H9 (cell line): Measurements from ENCODE around the gene SPECC1L. TPM values are rescaled to one million over a fixed set of nuclear protein-coding genes. Genes with fewer than 3 reads are reported as not detected.

Experiments used
- DNase-seq: peaks from one replicate; pipeline ENCODE4 v3.0.0-alpha.2; 2017
- H2AFZ ChIP-seq: one replicate; pipeline ENCODE4 v1.6.1; 2013; ENCODE audit warnings: mild to moderate bottlenecking, low read length, control low read depth, moderate library complexity
- H2AK5ac ChIP-seq: 2 replicates; pipeline ENCODE4 v1.6.1; 2013; ENCODE audit warnings: low read length, control low read depth, mixed read lengths; ENCODE audit not compliant: insufficient read length
- H2BK120ac ChIP-seq: one replicate; pipeline ENCODE4 v1.6.1; 2013; ENCODE audit warnings: low read depth, mild to moderate bottlenecking, low read length, control low read depth, inconsistent platforms; ENCODE audit not compliant: poor library complexity, severe bottlenecking
- H2BK12ac ChIP-seq: 2 replicates; pipeline ENCODE4 v1.6.1; 2013; ENCODE audit warnings: low read length, control low read depth, mixed read lengths, low read depth; ENCODE audit not compliant: insufficient read length
- H2BK15ac ChIP-seq: 2 replicates; pipeline ENCODE4 v1.6.1; 2013; ENCODE audit warnings: low read depth, low read length, control low read depth
- H2BK20ac ChIP-seq: one replicate; pipeline ENCODE4 v1.6.1; 2013; ENCODE audit warnings: low read depth, mild to moderate bottlenecking, low read length, control low read depth, inconsistent platforms; ENCODE audit not compliant: poor library complexity, severe bottlenecking
- H2BK5ac ChIP-seq: 2 replicates; pipeline ENCODE4 v1.6.1; 2013; ENCODE audit warnings: low read length, control low read depth, mixed read lengths; ENCODE audit not compliant: insufficient read length
- H3K14ac ChIP-seq: 2 replicates; pipeline ENCODE4 v1.6.1; 2013; ENCODE audit warnings: low read length, control low read depth; ENCODE audit not compliant: insufficient read depth
- H3K18ac ChIP-seq: 2 replicates; pipeline ENCODE4 v1.6.1; 2013; ENCODE audit warnings: low read depth, mild to moderate bottlenecking, mixed read lengths, low read length, control low read depth; ENCODE audit not compliant: insufficient read length
- H3K23ac ChIP-seq: 2 replicates; pipeline ENCODE4 v1.6.1; 2013; ENCODE audit warnings: low read length, control low read depth, mixed read lengths, low read depth; ENCODE audit not compliant: insufficient read length
- H3K23me2 ChIP-seq: 2 replicates; pipeline ENCODE4 v1.6.1; 2013; ENCODE audit warnings: low read depth, mild to moderate bottlenecking, mixed read lengths, low read length, control low read depth; ENCODE audit not compliant: insufficient read length, poor library complexity, severe bottlenecking
- H3K27ac ChIP-seq: 2 replicates; pipeline ENCODE4 v1.5.1; 2013; ENCODE audit warnings: low read length, control low read depth, mixed read lengths, low read depth; ENCODE audit not compliant: insufficient read length
- H3K27me3 ChIP-seq: 2 replicates; pipeline ENCODE4 v1.6.1; 2013; ENCODE audit warnings: low read length, control low read depth, inconsistent platforms; ENCODE audit not compliant: insufficient read depth
- H3K4ac ChIP-seq: 2 replicates; pipeline ENCODE4 v1.6.1; 2013; ENCODE audit warnings: low read depth, mild to moderate bottlenecking, control low read depth, inconsistent platforms, low read length, moderate library complexity
- H3K4me1 ChIP-seq: 2 replicates; pipeline ENCODE4 v1.6.1; 2013; ENCODE audit warnings: low read length, control low read depth, inconsistent platforms; ENCODE audit not compliant: insufficient read depth
- H3K4me2 ChIP-seq: 2 replicates; pipeline ENCODE4 v1.6.1; 2013; ENCODE audit warnings: low read length, control low read depth, mixed read lengths; ENCODE audit not compliant: insufficient read length, insufficient read depth
- H3K56ac ChIP-seq: 2 replicates; pipeline ENCODE4 v1.6.1; 2013; ENCODE audit warnings: low read depth, mild to moderate bottlenecking, mixed read lengths, low read length, control low read depth; ENCODE audit not compliant: insufficient read length
- H3K79me1 ChIP-seq: 2 replicates; pipeline ENCODE4 v1.6.1; 2013; ENCODE audit warnings: low read depth, mild to moderate bottlenecking, moderate library complexity, low read length, control low read depth, inconsistent platforms; ENCODE audit not compliant: insufficient read depth, poor library complexity, severe bottlenecking
- H3K79me2 ChIP-seq: 2 replicates; pipeline ENCODE4 v1.6.1; 2013; ENCODE audit warnings: low read length, control low read depth, inconsistent platforms; ENCODE audit not compliant: insufficient read depth
- H3K9ac ChIP-seq: 2 replicates; pipeline ENCODE4 v1.6.1; 2013; ENCODE audit warnings: low read length, control low read depth, mixed read lengths; ENCODE audit not compliant: insufficient read length; ENCODE audit errors: extremely low read depth
- H3K9me3 ChIP-seq: one replicate; pipeline ENCODE4 v1.6.1; 2013; ENCODE audit warnings: low read depth, low read length, inconsistent platforms; ENCODE audit not compliant: control insufficient read depth
- H3T11ph ChIP-seq: one replicate; pipeline ENCODE4 v1.6.1; 2013; ENCODE audit warnings: mild to moderate bottlenecking, low read length, control low read depth, inconsistent platforms
- H4K20me1 ChIP-seq: one replicate; pipeline ENCODE4 v1.6.1; 2013; ENCODE audit not compliant: control insufficient read depth, insufficient read length, insufficient read depth
- H4K5ac ChIP-seq: 2 replicates; pipeline ENCODE4 v1.6.1; 2013; ENCODE audit warnings: low read depth, mild to moderate bottlenecking, mixed read lengths, low read length, control low read depth; ENCODE audit not compliant: insufficient read length
- H4K8ac ChIP-seq: replicated peaks from 2 replicates; pipeline ENCODE4 v1.6.1; 2013; ENCODE audit warnings: low read length, control low read depth, mixed read lengths, low read depth; ENCODE audit not compliant: insufficient read length
- H4K91ac ChIP-seq: 2 replicates; pipeline ENCODE4 v1.6.1; 2013; ENCODE audit warnings: low read depth, mild to moderate bottlenecking, moderate library complexity, mixed read lengths, low read length, control low read depth; ENCODE audit not compliant: insufficient read length
- H3K27ac Mint-ChIP-seq, 3 experiments: 2 replicates in 2 of 3; 3 replicates in 1 of 3; pipeline ENCODE4 v1.8.0; 2020 to 2021; ENCODE audit warnings: mixed read lengths in 3 of 3, mild to moderate bottlenecking in 1 of 3, moderate library complexity in 1 of 3
- H3K27me3 Mint-ChIP-seq: 2 replicates; pipeline ENCODE4 v1.8.0; 2021; ENCODE audit warnings: low read depth, mild to moderate bottlenecking, moderate library complexity, mixed read lengths
- H3K36me3 Mint-ChIP-seq, 3 experiments: 2 replicates in 2 of 3; 3 replicates in 1 of 3; pipeline ENCODE4 v1.8.0; 2020 to 2021; ENCODE audit warnings: low read depth in 3 of 3, mixed read lengths in 3 of 3; ENCODE audit not compliant: insufficient read depth in 1 of 3
- H3K4me1 Mint-ChIP-seq, 2 experiments: 2 replicates each; pipeline ENCODE4 v1.8.0; 2020; ENCODE audit warnings: mixed read lengths in 2 of 2
- H3K4me3 Mint-ChIP-seq, 2 experiments: 2 replicates in 1 of 2; 3 replicates in 1 of 2; pipeline ENCODE4 v1.8.0; 2020 to 2021; ENCODE audit warnings: mild to moderate bottlenecking in 2 of 2, mixed read lengths in 2 of 2, moderate library complexity in 1 of 2
- H3K9me3 Mint-ChIP-seq, 2 experiments: 2 replicates in 1 of 2; 3 replicates in 1 of 2; pipeline ENCODE4 v1.8.0; 2020; ENCODE audit warnings: mild to moderate bottlenecking in 2 of 2, mixed read lengths in 2 of 2, moderate library complexity in 1 of 2
- CTCF ChIP-seq: fragments of 200-600 bp; sonication (generic); conservative IDR thresholded peaks from 3 replicates; pipeline ENCODE4 v1.8.0; 2021; ENCODE audit warnings: antibody characterized with exemption, mild to moderate bottlenecking
- WGBS: extraction: QIAGEN DNeasy Blood & Tissue Kit; methylation state at CpG from one replicate; pipeline ENCODE4 v1.1.7; 2013; ENCODE audit warnings: missing lambda C conversion rate, low lambda C conversion rate, mixed read lengths; ENCODE audit not compliant: insufficient read length; ENCODE audit errors: extremely low coverage; 5-methylcytosine and 5-hydroxymethylcytosine counted together
- total RNA-seq: library from RNA; stranded (reverse); gene quantifications from 2 replicates; pipeline ENCODE4 v1.2.1, GENCODE V29; 2021

The SPECC1L gene
- total RNA-seq, 1 experiment from 2014 or later, result 57.1 TPM

- Histone ChIP-seq H3K4me2 (no peak overlapping the region), H3K9me3 (no peaks in the 10 kb centered on the region), H2BK5ac (no peak overlapping the region), H3K27me3 (no peaks in the 10 kb centered on the region), H4K20me1 (no peaks in the 10 kb centered on the region), H3K23ac (no peak overlapping the region), H3K14ac (no peak overlapping the region), H3K79me1 (no peaks in the 10 kb centered on the region), H3K23me2 (no peaks in the 10 kb centered on the region), H2BK12ac (no peak overlapping the region), H4K91ac (no peak overlapping the region), H2AFZ (no peak overlapping the region), H4K5ac (no peak overlapping the region), H3T11ph (no peak overlapping the region), H3K56ac (no peak overlapping the region), H3K4me1 (no peaks in the 10 kb centered on the region), H3K4ac (no peak overlapping the region), H3K79me2 (no peaks in the 10 kb centered on the region), H3K9ac (no peak overlapping the region), H2BK120ac (no peak overlapping the region), H4K8ac (no peak overlapping the region), H2BK20ac (no peak overlapping the region), H2AK5ac (no peak overlapping the region), H3K27ac (no peak overlapping the region), H3K18ac (no peak overlapping the region), H2BK15ac (no peak overlapping the region)
- TF ChIP-seq CTCF, result no peak
- no peak for DNase-seq
- Mint-ChIP-seq H3K27me3 (no peaks in the 10 kb centered on the region; the same call in 1 of the 2 replicates), H3K36me3 (peaks cover 21 to 50% (median 45%) of the 10 kb centered on the region in 3 experiments), H3K4me1 (0 out of 4 replicates have a peak, but pooled peaks cover 0 to 2% of the 10 kb centered on the region in 2 experiments), H3K4me3 (no peak overlapping the region), H3K27ac (0 out of 7 replicates have a peak overlapping the region, but pooled peaks of 1 of the 3 experiments have one; percentile 32), H3K9me3 (no peaks in the 10 kb centered on the region)
- WGBS, result no CpG with 5 or more reads among the region's 1 CpG
Measured at GRCh38 chr22:24330636-24331035, 60.0 kb downstream of the SPECC1L start.
